Gastroesophageal sphincter (tissue), 4 donors: ENCODE data around the gene CIZ1. TPM values are rescaled to one million over a fixed set of nuclear protein-coding genes. Genes with fewer than 3 reads are reported as not detected.

Experiments used
- ATAC-seq: fragments of 150-250 bp; one replicate; pipeline ENCODE4 v1.9.1; 2016; ENCODE audit warnings: mild to moderate bottlenecking, moderate library complexity
- H3K27ac ChIP-seq, 4 donors: fragments of 200-600 bp; sonication (generic) in 3 of 4; 1 replicate in 3 of 4; 2 replicates in 1 of 4; pipeline ENCODE4 v1.5.1; 2016 to 2019
- H3K27me3 ChIP-seq: fragments of 200-600 bp; sonication (generic); one replicate; pipeline ENCODE4 v1.5.1; 2019
- H3K36me3 ChIP-seq, 2 donors: fragments of 200-600 bp; sonication (generic); one replicate each; pipeline ENCODE4 v1.5.1; 2019; ENCODE audit warnings: control low read depth in 1 of 2
- H3K4me1 ChIP-seq, 3 donors: fragments of 200-600 bp; sonication (generic); 1 replicate in 2 of 3; 2 replicates in 1 of 3; pipeline ENCODE4 v1.5.1; 2016 to 2019; ENCODE audit warnings: control low read depth in 2 of 3
- H3K4me3 ChIP-seq, 2 donors: fragments of 200-600 bp; sonication (generic); one replicate each; pipeline ENCODE4 v1.5.1; 2019; ENCODE audit warnings: mild to moderate bottlenecking in 1 of 2, moderate library complexity in 1 of 2
- H3K9me3 ChIP-seq, 3 donors: fragments of 200-600 bp; sonication (generic); one replicate each; pipeline ENCODE4 v1.5.1; 2017 to 2019; ENCODE audit warnings: control low read depth in 2 of 3
- EP300 ChIP-seq: sonication (generic); formaldehyde crosslinking; IDR thresholded peaks from one replicate; pipeline ENCODE4 v1.6.1; 2017; ENCODE audit warnings: antibody characterized with exemption, mild to moderate bottlenecking
- POLR2A ChIP-seq, 2 donors: fragments of 450-650 bp; IDR thresholded peaks; one replicate each; pipeline ENCODE4 v1.6.1; 2017; ENCODE audit warnings: antibody characterized with exemption in 2 of 2, mild to moderate bottlenecking in 2 of 2, moderate library complexity in 1 of 2
- POLR2AphosphoS5 ChIP-seq: sonication (generic); formaldehyde crosslinking; IDR thresholded peaks from one replicate; pipeline ENCODE4 v1.6.1; 2017; ENCODE audit warnings: antibody characterized with exemption
- WGBS, 2 donors: methylation state at CpG; one replicate each; pipeline ENCODE4 v1.1.5; 2018; ENCODE audit warnings: low coverage in 1 of 2; 5-methylcytosine and 5-hydroxymethylcytosine counted together
- total RNA-seq, 4 donors: library from RNA; depleted of rRNA; stranded (reverse); fragments of >200 nt; gene quantifications; one replicate each; pipeline ENCODE4 v1.1.0, GENCODE V29; 2016
- TF ChIP-seq, protein P1 (sequence below), 4 experiments: fragments of 200-600 bp in 2 of 4; fragments of 450-650 bp in 2 of 4; sonication (generic) in 1 of 4; IDR thresholded peaks; one replicate each; pipeline ENCODE4 v1.5.1; 2017 to 2019; ENCODE audit warnings: antibody characterized with exemption in 4 of 4, mild to moderate bottlenecking in 2 of 4, moderate library complexity in 2 of 4

CIZ1 gene
- total RNA-seq, 4 donors from 2014 or later, result 41.7 to 83.9 (median 58.1) TPM

DNA sequence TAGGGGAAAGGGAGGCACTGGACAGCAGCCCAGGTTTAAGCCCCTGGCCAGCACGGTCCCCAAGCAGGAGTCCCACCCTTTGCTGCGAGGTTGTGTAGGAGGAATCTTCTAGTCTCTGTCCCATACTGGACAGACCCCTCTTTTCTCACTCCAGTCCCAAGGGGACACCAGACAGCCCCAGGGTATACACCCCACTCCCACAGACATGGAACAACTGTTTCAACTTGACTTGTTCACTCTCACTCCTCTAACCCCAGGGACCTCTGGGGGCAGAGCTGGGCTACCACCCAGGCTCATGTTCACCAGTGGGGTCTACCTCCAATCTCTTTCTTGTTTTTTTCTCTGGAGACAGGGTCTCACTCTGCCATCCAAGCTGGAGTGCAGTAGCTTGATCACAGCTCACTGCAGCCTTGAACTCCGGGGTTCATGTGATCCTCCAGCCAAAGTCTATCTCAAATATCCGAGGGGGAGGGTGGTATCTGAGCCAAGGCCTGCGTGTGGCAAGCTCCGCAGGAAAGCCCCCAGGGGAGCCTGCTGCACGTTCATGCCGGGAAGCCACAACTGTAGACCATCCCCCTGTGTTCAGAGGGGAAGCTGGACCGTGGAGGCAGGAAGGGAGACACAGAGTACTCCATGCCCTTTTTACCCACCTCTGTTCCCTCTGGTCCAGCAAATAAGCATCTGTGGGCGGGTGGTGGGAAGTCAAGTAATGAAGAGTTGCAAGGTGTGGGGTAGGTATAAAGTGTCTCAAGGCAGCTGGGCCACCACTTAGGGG is 65.6 kb downstream of the CIZ1 start:
- Histone ChIP-seq H3K9me3 (no peaks in the 10 kb centered on the region), H3K4me1 (peaks cover 0 to 41% (median 26%) of the 10 kb centered on the region in 3 donors), H3K27me3 (peaks cover under 1% of the 10 kb centered on the region), H3K4me3 (no peak overlapping the region), H3K36me3 (peaks cover 0 to 46% of the 10 kb centered on the region in 2 donors), H3K27ac (peak overlapping the region in 1 of 4 donors; percentile 7)
- TF ChIP-seq POLR2AphosphoS5, result no peak
- TF ChIP-seq, protein P1, sequence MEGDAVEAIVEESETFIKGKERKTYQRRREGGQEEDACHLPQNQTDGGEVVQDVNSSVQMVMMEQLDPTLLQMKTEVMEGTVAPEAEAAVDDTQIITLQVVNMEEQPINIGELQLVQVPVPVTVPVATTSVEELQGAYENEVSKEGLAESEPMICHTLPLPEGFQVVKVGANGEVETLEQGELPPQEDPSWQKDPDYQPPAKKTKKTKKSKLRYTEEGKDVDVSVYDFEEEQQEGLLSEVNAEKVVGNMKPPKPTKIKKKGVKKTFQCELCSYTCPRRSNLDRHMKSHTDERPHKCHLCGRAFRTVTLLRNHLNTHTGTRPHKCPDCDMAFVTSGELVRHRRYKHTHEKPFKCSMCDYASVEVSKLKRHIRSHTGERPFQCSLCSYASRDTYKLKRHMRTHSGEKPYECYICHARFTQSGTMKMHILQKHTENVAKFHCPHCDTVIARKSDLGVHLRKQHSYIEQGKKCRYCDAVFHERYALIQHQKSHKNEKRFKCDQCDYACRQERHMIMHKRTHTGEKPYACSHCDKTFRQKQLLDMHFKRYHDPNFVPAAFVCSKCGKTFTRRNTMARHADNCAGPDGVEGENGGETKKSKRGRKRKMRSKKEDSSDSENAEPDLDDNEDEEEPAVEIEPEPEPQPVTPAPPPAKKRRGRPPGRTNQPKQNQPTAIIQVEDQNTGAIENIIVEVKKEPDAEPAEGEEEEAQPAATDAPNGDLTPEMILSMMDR (IDR thresholded peaks at IDR 0.05), result no peak
- TF ChIP-seq EP300, result no peak
- TF ChIP-seq POLR2A (IDR thresholded peaks at IDR 0.05), result no peak
- 36 to 71% methylated on average over 1 to 3 of the region's 10 CpGs for WGBS, 2 donors
- ATAC-seq, result no peak

DNA sequence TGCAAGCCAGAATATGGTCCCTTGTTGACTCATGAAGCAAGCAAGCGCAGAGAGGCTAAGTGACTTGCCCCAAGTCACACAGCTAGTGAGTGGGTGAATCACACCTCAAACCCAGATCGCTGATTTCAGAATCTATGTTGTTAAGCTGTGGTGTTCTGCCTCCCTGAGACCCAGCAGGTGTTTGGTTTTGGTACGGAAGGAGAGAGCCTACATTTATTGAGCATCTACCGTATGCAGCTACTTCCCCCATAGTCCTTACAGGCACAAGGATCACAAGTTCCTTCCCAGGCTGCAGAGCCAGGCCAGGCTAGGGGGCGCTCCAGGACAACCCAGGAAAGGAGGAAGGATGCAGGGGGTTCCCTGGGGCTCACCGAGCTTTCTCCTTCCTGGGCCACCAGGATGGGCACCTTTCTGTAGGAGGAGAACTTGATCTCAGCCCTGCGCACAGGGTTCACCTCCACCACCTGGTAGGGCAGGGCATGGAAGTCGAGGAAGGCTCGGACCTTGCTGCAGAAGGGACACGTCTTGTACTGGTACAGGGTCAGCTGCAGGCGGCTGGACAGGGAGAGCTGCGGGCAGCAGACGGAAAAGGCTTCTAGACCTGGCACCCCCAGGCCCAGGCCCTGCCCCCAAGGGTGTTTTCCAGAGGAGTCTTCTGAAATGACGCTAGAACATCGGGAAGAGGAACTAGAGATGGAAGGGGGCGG is 66.3 kb downstream of the CIZ1 start:
- H3K9me3 ChIP-seq, result no peaks in the 10 kb centered on the region
- H3K27me3 ChIP-seq, result no peaks in the 10 kb centered on the region
- WGBS, 2 donors, result 24 to 28% methylated on average over 2 to 6 of the region's 16 CpGs
- peak overlapping the region in 1 of 4 donors; percentile 7 for H3K27ac ChIP-seq
- H3K4me1 ChIP-seq, result peaks cover 0 to 41% (median 26%) of the 10 kb centered on the region in 3 donors
- ATAC-seq, result no peak
- no peak for TF ChIP-seq EP300
- TF ChIP-seq, protein P1 (IDR thresholded peaks at IDR 0.05), result peak in 3 of 4 experiments; percentile 34 to 63 (median 38)
- H3K4me3 ChIP-seq, result no peak overlapping the region
- H3K36me3 ChIP-seq, result peaks cover 0 to 53% of the 10 kb centered on the region in 2 donors

DNA sequence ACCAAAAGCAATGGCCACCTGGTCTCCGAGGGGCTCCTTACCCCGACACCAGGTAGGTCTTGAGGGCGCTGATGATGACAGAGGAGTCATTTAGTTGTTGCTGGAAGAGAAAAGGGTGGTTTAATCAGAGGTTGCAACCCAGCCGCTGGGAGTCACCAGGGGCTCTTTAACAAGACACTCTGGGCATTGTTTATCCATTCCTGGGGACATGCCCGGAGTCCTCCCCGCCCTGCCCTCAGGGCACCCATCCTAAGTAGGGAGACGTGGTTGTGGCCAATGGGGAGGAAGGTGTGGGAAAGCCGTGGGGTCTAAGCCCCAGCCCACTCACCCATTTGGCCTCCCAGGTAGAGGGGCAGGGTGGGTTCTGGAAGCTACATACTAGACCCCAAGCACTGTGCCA is 66.9 kb downstream of the CIZ1 start:
- H3K4me3 ChIP-seq, result no peak overlapping the region
- H3K9me3 ChIP-seq, result no peaks in the 10 kb centered on the region
- H3K27me3 ChIP-seq, result no peaks in the 10 kb centered on the region
- no peak for TF ChIP-seq POLR2A (IDR thresholded peaks at IDR 0.05)
- no peak for TF ChIP-seq POLR2AphosphoS5
- TF ChIP-seq, protein P1 (IDR thresholded peaks at IDR 0.05), result no peak
- no peak for TF ChIP-seq EP300
- peaks cover 0 to 53% of the 10 kb centered on the region in 2 donors for H3K36me3 ChIP-seq
- no peak for ATAC-seq
- no CpG with 5 or more reads among the region's 8 CpGs for WGBS, 2 donors
- H3K4me1 ChIP-seq, result peaks cover 0 to 38% (median 25%) of the 10 kb centered on the region in 3 donors
- no peak overlapping the region for H3K27ac ChIP-seq

DNA sequence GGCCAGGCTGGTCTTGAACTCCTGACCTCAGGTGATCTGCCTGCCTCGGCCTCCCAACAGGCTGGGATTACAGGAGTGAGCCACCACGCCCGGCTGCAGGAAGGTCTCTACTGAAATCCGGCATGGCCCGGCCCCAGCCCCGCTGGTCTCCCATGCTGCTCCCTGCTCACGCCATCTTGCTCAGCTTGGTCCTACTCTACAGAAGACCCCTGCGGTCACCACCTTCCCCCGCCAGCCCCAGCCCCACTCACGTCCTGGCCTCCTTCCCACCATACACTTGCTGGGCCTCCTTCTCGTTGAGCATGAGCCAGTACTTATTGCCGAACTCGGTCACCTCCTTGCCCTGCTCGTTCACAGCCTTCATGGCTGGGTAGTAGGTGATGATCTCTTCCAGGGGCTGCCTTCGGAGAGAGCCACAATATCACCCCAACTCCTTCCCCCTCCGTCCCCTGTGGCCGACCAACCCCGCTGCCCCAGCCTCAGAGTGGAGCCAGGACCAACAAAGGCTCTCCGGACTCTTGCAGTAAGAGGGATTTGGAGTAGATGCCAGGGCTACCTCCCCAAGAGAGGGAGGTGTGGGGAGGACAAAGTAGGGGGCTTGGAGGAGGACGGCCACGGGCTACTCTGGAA is 67.8 kb downstream of the CIZ1 start:
- 78 to 80% methylated on average over 1 to 12 of the region's 21 CpGs for WGBS, 2 donors
- TF ChIP-seq POLR2A (IDR thresholded peaks at IDR 0.05) (no peak), EP300 (no peak), POLR2AphosphoS5 (no peak)
- TF ChIP-seq, protein P1 (IDR thresholded peaks at IDR 0.05), result no peak
- ATAC-seq, result no peak

More for the DNA sequence above, 67.8 kb downstream of the CIZ1 start:
- H3K4me1 ChIP-seq, result peaks cover 0 to 29% (median 17%) of the 10 kb centered on the region in 3 donors
- H3K9me3 ChIP-seq, result no peaks in the 10 kb centered on the region
- H3K27me3 ChIP-seq, result no peaks in the 10 kb centered on the region
- H3K4me3 ChIP-seq, result no peak overlapping the region
- H3K36me3 ChIP-seq, result peaks cover 0 to 53% of the 10 kb centered on the region in 2 donors
- no peak overlapping the region for H3K27ac ChIP-seq
